ENCODE measurements around the gene ABHD6. TPM values are rescaled to one million over a fixed set of nuclear protein-coding genes. Genes with fewer than 3 reads are reported as not detected.
A peak's percentile ranks its signal among the peaks of the same experiment; 100 is the strongest.

Gene ABHD6
- total and polyA plus RNA-seq, 9 of the 15 experiments (the other 6 are each of a cell fraction or from before 2014, with no cell fraction given) = 0.53 to 3.6 (median 2.5) TPM

DNA sequence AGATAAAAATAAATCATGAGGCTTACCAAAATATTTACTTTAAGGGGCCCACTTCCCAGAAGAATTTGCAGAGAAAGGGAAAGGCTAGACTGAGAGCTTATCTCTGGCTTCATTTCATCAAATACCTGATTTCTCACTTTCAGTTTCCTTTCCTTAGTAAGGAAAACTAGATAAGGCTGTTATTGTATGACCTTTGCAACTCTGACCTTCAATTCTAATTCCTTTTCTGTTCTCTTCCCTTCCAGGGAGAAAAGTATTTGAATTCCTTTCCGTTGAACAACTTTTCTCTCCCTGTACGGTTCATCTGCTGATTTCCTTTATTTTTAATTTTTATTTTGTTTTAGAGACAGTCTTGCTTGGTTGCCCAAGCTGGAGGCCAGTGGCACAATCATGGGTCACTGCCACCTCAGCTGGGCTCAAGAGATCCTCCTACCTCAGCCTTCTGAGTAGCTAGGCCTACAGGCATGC is 88.0 kb downstream of the ABHD6 start:
- ChIA-PET POLR2A (interaction anchor here (0.6 to 2.4 kb wide), 4 partner anchors 10 to 20 kb away, joined by 3 to 9 read pairs (median 4); partner anchors contain the start of genes HTD2 and RPP14), CTCF (ENCODE audit: low intra/inter-chr PET ratio) (no interaction called here)
- BruUV-seq (replicated peaks) = no TSS peak
- Histone ChIP-seq H3K9ac (ENCODE audit: insufficient read depth in 1 of 2, low read depth in 2 of 2, low read length in 2 of 2) (no peak overlapping the region), H3K27ac (ENCODE audit: extremely low read depth, low read depth, low read length) (no peak overlapping the region), H3K4me1 (replicated peaks in 1 of 2; ENCODE audit: control insufficient read depth in 2 of 2, insufficient read depth in 2 of 2, low read length in 2 of 2) (peaks cover 9 to 18% of the 10 kb centered on the region in 2 experiments; a peak in 4 of 5 replicates), H3K4me2 (ENCODE audit: insufficient read depth, low read length) (no peak overlapping the region), H3K79me2 (ENCODE audit: control insufficient read depth, insufficient read depth, low read length) (no peaks in the 10 kb centered on the region), H3K9me1 (ENCODE audit: control insufficient read depth, insufficient read depth, low read length) (no peaks in the 10 kb centered on the region), H3K4me3 (no peak overlapping the region), H3K9me3 (replicated peaks; ENCODE audit: control insufficient read depth, insufficient read depth, low read depth, low read length) (no peaks in the 10 kb centered on the region), H2AFZ (ENCODE audit: low read depth, low read length) (no peak overlapping the region), H3K27me3 (ENCODE audit: control insufficient read depth in 2 of 2, insufficient read depth in 2 of 2, low read length in 2 of 2) (no peaks in the 10 kb centered on the region), H4K20me1 (replicated peaks; ENCODE audit: control insufficient read depth, insufficient read depth, low read length) (no peaks in the 10 kb centered on the region), H3K36me3 (ENCODE audit: control insufficient read depth, insufficient read depth, low read length) (peaks cover 6% of the 10 kb centered on the region; the same call in 1 of the 3 replicates)
- WGBS (ENCODE audit: insufficient coverage, low coverage, missing lambda C conversion rate) = 69% methylated on average over 2 of the region's 2 CpGs
- in situ Hi-C loops (cut with MboI) (loop anchor here (5.0 kb wide), 1 partner anchor 87 kb away; no protein-coding TSS in a partner anchor), intact Hi-C loops (cut with micrococcal nuclease) (no loop called here)
- DNase-seq (ENCODE audit: extremely low read depth in 1 of 4, low spot score in 3 of 4) = no peak
- no peak for FAIRE-seq
- no peak for ATAC-seq
- TF ChIP-seq SRSF7 (optimal IDR thresholded peaks at IDR 0.05; ENCODE audit: low read depth, low read length) (no peak), ESRRA (IDR thresholded peaks at IDR 0.05; ENCODE audit: borderline replicate concordance, low read depth) (peak; percentile 88), ZBTB8A (IDR thresholded peaks at IDR 0.05; ENCODE audit: partially characterized antibody) (no peak), EGR1 (conservative IDR thresholded peaks at IDR 0.05) (no peak), TCF3 (CRISPR knock-in tag; IDR thresholded peaks at IDR 0.05) (no peak), ZC3H8 (IDR thresholded peaks at IDR 0.05) (no peak), NR2C1 (IDR thresholded peaks at IDR 0.05) (0 out of 2 replicates have a peak, but pooled peaks have one; percentile 13), NR2C1 (tag; IDR thresholded peaks at IDR 0.05) (peak; percentile 64), SETDB1 (IDR thresholded peaks at IDR 0.05; ENCODE audit: low read length) (no peak), ZNF77 (CRISPR knock-in tag; IDR thresholded peaks at IDR 0.05) (no peak), FUS (optimal IDR thresholded peaks at IDR 0.05; ENCODE audit: low read depth, low read length) (no peak), KDM1A (IDR thresholded peaks at IDR 0.05) (peak in 1 of 2 experiments; percentile 52; a peak in 2 of 4 replicates), MTA3 (IDR thresholded peaks at IDR 0.05; ENCODE audit: borderline replicate concordance) (no peak), PTRF (tag; IDR thresholded peaks at IDR 0.05) (no peak), KLF13 (tag; IDR thresholded peaks at IDR 0.05; ENCODE audit: borderline replicate concordance, low read depth) (no peak), MXI1 (IDR thresholded peaks at IDR 0.05; ENCODE audit: low read depth, low read length) (no peak), NR2C2 (CRISPR knock-in tag; IDR thresholded peaks at IDR 0.05) (no peak), NR2C2 (tag; IDR thresholded peaks at IDR 0.05) (peak; percentile 60), CBFA2T2 (conservative IDR thresholded peaks at IDR 0.05) (no peak), RCOR1 (IDR thresholded peaks at IDR 0.05; ENCODE audit: borderline replicate concordance in 1 of 2, low read depth in 2 of 2, low read length in 2 of 2) (peak in 1 of 2 experiments; percentile 63; a peak in 1 of 4 replicates)
- TF ChIP-seq, protein P1, sequence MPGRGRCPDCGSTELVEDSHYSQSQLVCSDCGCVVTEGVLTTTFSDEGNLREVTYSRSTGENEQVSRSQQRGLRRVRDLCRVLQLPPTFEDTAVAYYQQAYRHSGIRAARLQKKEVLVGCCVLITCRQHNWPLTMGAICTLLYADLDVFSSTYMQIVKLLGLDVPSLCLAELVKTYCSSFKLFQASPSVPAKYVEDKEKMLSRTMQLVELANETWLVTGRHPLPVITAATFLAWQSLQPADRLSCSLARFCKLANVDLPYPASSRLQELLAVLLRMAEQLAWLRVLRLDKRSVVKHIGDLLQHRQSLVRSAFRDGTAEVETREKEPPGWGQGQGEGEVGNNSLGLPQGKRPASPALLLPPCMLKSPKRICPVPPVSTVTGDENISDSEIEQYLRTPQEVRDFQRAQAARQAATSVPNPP (IDR thresholded peaks at IDR 0.05; ENCODE audit: borderline replicate concordance, insufficient read depth, insufficient read length) = no peak
- TF ChIP-seq, protein P2, sequence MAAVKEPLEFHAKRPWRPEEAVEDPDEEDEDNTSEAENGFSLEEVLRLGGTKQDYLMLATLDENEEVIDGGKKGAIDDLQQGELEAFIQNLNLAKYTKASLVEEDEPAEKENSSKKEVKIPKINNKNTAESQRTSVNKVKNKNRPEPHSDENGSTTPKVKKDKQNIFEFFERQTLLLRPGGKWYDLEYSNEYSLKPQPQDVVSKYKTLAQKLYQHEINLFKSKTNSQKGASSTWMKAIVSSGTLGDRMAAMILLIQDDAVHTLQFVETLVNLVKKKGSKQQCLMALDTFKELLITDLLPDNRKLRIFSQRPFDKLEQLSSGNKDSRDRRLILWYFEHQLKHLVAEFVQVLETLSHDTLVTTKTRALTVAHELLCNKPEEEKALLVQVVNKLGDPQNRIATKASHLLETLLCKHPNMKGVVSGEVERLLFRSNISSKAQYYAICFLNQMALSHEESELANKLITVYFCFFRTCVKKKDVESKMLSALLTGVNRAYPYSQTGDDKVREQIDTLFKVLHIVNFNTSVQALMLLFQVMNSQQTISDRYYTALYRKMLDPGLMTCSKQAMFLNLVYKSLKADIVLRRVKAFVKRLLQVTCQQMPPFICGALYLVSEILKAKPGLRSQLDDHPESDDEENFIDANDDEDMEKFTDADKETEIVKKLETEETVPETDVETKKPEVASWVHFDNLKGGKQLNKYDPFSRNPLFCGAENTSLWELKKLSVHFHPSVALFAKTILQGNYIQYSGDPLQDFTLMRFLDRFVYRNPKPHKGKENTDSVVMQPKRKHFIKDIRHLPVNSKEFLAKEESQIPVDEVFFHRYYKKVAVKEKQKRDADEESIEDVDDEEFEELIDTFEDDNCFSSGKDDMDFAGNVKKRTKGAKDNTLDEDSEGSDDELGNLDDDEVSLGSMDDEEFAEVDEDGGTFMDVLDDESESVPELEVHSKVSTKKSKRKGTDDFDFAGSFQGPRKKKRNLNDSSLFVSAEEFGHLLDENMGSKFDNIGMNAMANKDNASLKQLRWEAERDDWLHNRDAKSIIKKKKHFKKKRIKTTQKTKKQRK (IDR thresholded peaks at IDR 0.05; ENCODE audit: borderline replicate concordance, low read depth, low read length) = no peak

Measured in K562 (cell line).